HEK293 (cell line): ENCODE results near the gene JOSD2.

ENCODE experiments used
- GLI4 ChIP-seq: fragments of 450-650 bp; formaldehyde crosslinking; IDR thresholded peaks from 2 replicates; pipeline ENCODE4 v1.5.1; 2016; ENCODE audit warnings: missing biosample characterization, missing genetic modification characterization
- GLIS1 ChIP-seq: fragments of 450-650 bp; formaldehyde crosslinking; IDR thresholded peaks from 2 replicates; pipeline ENCODE4 v1.5.1; 2016; ENCODE audit warnings: missing biosample characterization, missing genetic modification characterization
- KLF10 ChIP-seq: fragments of 450-650 bp; IDR thresholded peaks from 2 replicates; pipeline ENCODE4 v1.5.1; 2018; ENCODE audit warnings: missing biosample characterization, mild to moderate bottlenecking, missing genetic modification characterization
- KLF8 ChIP-seq: fragments of 450-650 bp; formaldehyde crosslinking; IDR thresholded peaks from 2 replicates; pipeline ENCODE4 v1.5.1; 2016; ENCODE audit warnings: missing biosample characterization, missing genetic modification characterization
- YY1 ChIP-seq: fragments of 450-650 bp; formaldehyde crosslinking; IDR thresholded peaks from 2 replicates; pipeline ENCODE4 v1.5.1; 2018; ENCODE audit warnings: missing biosample characterization, missing genetic modification characterization
- ZBTB21 ChIP-seq: fragments of 450-650 bp; formaldehyde crosslinking; IDR thresholded peaks from 2 replicates; pipeline ENCODE4 v1.5.1; 2017; ENCODE audit warnings: missing biosample characterization, missing genetic modification characterization
- ZNF302 ChIP-seq: fragments of 450-650 bp; formaldehyde crosslinking; IDR thresholded peaks from 2 replicates; pipeline ENCODE4 v1.5.1; 2016; ENCODE audit warnings: missing biosample characterization, missing genetic modification characterization, low read depth
- ZNF335 ChIP-seq: fragments of 450-650 bp; formaldehyde crosslinking; conservative IDR thresholded peaks from 2 replicates; pipeline ENCODE4 v1.5.1; 2016; ENCODE audit warnings: missing biosample characterization, missing genetic modification characterization
- ZNF341 ChIP-seq: fragments of 450-650 bp; formaldehyde crosslinking; IDR thresholded peaks from 2 replicates; pipeline ENCODE4; 2016; ENCODE audit warnings: low read depth, missing biosample characterization, missing genetic modification characterization
- ZNF561 ChIP-seq: fragments of 450-650 bp; IDR thresholded peaks from 2 replicates; pipeline ENCODE4 v1.5.1; 2018; ENCODE audit warnings: missing biosample characterization, missing genetic modification characterization, borderline replicate concordance
- ZNF768 ChIP-seq: fragments of 450-650 bp; formaldehyde crosslinking; IDR thresholded peaks from 2 replicates; pipeline ENCODE4 v1.5.1; 2018; ENCODE audit warnings: missing biosample characterization, mild to moderate bottlenecking, missing genetic modification characterization
- TF ChIP-seq, protein P1 (sequence below): fragments of 450-650 bp; formaldehyde crosslinking; IDR thresholded peaks from 2 replicates; pipeline ENCODE4 v1.5.1; 2016; ENCODE audit warnings: missing biosample characterization, missing genetic modification characterization, borderline replicate concordance
- TF ChIP-seq, protein P2 (sequence below): fragments of 450-650 bp; formaldehyde crosslinking; IDR thresholded peaks from 2 replicates; pipeline ENCODE4 v1.5.1; 2016; ENCODE audit warnings: missing biosample characterization, missing genetic modification characterization
- TF ChIP-seq, protein P3 (sequence below): fragments of 450-650 bp; formaldehyde crosslinking; IDR thresholded peaks from 2 replicates; pipeline ENCODE4 v1.5.1; 2016; ENCODE audit warnings: missing biosample characterization, missing genetic modification characterization
- TF ChIP-seq, protein P4 (sequence below): fragments of 450-650 bp; formaldehyde crosslinking; IDR thresholded peaks from 2 replicates; pipeline ENCODE4 v1.5.1; 2016; ENCODE audit warnings: missing biosample characterization, missing genetic modification characterization
- TF ChIP-seq, protein P5 (sequence below): fragments of 450-650 bp; formaldehyde crosslinking; IDR thresholded peaks from 2 replicates; pipeline ENCODE4 v1.5.1; 2016; ENCODE audit warnings: missing biosample characterization, missing genetic modification characterization
- TF ChIP-seq, protein P6 (sequence below): fragments of 450-650 bp; formaldehyde crosslinking; IDR thresholded peaks from 2 replicates; pipeline ENCODE4 v1.5.1; 2017; ENCODE audit warnings: missing biosample characterization, missing genetic modification characterization
- TF ChIP-seq, protein P7 (sequence below): fragments of 450-650 bp; formaldehyde crosslinking; IDR thresholded peaks from 2 replicates; pipeline ENCODE4 v1.5.1; 2016; ENCODE audit warnings: missing biosample characterization, missing genetic modification characterization
- TF ChIP-seq, protein P8 (sequence below): fragments of 450-650 bp; formaldehyde crosslinking; IDR thresholded peaks from 2 replicates; pipeline ENCODE4 v1.5.1; 2016; ENCODE audit warnings: missing biosample characterization, missing genetic modification characterization

Gene JOSD2

DNA sequence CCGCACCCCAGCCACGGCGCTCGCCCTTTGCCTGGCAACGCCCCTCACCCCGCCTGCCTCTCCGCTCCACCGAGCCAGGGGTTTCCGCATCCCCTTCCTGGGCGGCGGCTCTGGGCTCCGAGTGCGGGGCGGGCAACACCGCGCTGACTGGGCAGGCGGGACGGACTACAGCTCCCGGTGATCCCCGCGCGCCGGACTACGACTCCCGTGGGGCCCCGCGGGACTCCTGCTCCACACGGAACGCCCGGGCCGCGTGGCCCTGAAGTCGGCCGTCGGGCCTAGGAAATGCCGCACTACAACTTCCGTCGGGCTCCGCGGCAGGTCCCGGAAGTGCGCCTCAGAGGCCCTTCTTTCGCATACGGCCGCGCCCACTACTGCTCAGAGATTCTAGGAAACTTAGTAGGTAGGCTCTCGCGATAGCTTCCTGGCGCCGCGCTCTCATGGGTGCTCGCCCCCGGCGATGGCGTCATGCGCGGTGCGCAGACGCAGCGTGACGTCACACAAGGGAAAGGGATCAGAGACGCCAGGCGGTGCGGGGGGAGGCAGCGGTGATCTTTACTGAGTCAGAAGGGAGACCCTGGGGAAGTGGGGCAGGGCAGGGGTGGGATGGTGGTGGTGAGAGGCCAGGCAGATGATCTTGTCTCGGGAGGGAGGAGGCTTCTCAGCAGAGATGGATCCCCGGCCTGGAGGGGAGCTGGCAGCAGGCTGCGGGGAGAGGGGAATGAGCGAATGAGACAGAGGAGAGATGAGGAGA lies at the start of gene JOSD2 (continued):
- TF ChIP-seq, protein P1, sequence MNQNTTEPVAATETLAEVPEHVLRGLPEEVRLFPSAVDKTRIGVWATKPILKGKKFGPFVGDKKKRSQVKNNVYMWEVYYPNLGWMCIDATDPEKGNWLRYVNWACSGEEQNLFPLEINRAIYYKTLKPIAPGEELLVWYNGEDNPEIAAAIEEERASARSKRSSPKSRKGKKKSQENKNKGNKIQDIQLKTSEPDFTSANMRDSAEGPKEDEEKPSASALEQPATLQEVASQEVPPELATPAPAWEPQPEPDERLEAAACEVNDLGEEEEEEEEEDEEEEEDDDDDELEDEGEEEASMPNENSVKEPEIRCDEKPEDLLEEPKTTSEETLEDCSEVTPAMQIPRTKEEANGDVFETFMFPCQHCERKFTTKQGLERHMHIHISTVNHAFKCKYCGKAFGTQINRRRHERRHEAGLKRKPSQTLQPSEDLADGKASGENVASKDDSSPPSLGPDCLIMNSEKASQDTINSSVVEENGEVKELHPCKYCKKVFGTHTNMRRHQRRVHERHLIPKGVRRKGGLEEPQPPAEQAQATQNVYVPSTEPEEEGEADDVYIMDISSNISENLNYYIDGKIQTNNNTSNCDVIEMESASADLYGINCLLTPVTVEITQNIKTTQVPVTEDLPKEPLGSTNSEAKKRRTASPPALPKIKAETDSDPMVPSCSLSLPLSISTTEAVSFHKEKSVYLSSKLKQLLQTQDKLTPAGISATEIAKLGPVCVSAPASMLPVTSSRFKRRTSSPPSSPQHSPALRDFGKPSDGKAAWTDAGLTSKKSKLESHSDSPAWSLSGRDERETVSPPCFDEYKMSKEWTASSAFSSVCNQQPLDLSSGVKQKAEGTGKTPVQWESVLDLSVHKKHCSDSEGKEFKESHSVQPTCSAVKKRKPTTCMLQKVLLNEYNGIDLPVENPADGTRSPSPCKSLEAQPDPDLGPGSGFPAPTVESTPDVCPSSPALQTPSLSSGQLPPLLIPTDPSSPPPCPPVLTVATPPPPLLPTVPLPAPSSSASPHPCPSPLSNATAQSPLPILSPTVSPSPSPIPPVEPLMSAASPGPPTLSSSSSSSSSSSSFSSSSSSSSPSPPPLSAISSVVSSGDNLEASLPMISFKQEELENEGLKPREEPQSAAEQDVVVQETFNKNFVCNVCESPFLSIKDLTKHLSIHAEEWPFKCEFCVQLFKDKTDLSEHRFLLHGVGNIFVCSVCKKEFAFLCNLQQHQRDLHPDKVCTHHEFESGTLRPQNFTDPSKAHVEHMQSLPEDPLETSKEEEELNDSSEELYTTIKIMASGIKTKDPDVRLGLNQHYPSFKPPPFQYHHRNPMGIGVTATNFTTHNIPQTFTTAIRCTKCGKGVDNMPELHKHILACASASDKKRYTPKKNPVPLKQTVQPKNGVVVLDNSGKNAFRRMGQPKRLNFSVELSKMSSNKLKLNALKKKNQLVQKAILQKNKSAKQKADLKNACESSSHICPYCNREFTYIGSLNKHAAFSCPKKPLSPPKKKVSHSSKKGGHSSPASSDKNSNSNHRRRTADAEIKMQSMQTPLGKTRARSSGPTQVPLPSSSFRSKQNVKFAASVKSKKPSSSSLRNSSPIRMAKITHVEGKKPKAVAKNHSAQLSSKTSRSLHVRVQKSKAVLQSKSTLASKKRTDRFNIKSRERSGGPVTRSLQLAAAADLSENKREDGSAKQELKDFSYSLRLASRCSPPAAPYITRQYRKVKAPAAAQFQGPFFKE (tag by site-specific recombination): no peak
- no peak for TF ChIP-seq ZNF302 (tag by site-specific recombination)
- TF ChIP-seq, protein P2, sequence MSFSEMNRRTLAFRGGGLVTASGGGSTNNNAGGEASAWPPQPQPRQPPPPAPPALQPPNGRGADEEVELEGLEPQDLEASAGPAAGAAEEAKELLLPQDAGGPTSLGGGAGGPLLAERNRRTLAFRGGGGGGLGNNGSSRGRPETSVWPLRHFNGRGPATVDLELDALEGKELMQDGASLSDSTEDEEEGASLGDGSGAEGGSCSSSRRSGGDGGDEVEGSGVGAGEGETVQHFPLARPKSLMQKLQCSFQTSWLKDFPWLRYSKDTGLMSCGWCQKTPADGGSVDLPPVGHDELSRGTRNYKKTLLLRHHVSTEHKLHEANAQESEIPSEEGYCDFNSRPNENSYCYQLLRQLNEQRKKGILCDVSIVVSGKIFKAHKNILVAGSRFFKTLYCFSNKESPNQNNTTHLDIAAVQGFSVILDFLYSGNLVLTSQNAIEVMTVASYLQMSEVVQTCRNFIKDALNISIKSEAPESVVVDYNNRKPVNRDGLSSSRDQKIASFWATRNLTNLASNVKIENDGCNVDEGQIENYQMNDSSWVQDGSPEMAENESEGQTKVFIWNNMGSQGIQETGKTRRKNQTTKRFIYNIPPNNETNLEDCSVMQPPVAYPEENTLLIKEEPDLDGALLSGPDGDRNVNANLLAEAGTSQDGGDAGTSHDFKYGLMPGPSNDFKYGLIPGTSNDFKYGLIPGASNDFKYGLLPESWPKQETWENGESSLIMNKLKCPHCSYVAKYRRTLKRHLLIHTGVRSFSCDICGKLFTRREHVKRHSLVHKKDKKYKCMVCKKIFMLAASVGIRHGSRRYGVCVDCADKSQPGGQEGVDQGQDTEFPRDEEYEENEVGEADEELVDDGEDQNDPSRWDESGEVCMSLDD (tag by site-specific recombination): peak; percentile 84
- TF ChIP-seq, protein P3, sequence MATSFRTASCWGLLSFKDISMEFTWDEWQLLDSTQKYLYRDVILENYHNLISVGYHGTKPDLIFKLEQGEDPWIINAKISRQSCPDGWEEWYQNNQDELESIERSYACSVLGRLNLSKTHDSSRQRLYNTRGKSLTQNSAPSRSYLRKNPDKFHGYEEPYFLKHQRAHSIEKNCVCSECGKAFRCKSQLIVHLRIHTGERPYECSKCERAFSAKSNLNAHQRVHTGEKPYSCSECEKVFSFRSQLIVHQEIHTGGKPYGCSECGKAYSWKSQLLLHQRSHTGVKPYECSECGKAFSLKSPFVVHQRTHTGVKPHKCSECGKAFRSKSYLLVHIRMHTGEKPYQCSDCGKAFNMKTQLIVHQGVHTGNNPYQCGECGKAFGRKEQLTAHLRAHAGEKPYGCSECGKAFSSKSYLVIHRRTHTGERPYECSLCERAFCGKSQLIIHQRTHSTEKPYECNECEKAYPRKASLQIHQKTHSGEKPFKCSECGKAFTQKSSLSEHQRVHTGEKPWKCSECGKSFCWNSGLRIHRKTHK (tag by site-specific recombination): no peak
- 0 out of 2 replicates have a peak, but pooled peaks have one; percentile 23 for TF ChIP-seq YY1 (tag by site-specific recombination)
- TF ChIP-seq, protein P4, sequence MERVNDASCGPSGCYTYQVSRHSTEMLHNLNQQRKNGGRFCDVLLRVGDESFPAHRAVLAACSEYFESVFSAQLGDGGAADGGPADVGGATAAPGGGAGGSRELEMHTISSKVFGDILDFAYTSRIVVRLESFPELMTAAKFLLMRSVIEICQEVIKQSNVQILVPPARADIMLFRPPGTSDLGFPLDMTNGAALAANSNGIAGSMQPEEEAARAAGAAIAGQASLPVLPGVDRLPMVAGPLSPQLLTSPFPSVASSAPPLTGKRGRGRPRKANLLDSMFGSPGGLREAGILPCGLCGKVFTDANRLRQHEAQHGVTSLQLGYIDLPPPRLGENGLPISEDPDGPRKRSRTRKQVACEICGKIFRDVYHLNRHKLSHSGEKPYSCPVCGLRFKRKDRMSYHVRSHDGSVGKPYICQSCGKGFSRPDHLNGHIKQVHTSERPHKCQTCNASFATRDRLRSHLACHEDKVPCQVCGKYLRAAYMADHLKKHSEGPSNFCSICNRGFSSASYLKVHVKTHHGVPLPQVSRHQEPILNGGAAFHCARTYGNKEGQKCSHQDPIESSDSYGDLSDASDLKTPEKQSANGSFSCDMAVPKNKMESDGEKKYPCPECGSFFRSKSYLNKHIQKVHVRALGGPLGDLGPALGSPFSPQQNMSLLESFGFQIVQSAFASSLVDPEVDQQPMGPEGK (tag by site-specific recombination): peak; percentile 95
- TF ChIP-seq, protein P5, sequence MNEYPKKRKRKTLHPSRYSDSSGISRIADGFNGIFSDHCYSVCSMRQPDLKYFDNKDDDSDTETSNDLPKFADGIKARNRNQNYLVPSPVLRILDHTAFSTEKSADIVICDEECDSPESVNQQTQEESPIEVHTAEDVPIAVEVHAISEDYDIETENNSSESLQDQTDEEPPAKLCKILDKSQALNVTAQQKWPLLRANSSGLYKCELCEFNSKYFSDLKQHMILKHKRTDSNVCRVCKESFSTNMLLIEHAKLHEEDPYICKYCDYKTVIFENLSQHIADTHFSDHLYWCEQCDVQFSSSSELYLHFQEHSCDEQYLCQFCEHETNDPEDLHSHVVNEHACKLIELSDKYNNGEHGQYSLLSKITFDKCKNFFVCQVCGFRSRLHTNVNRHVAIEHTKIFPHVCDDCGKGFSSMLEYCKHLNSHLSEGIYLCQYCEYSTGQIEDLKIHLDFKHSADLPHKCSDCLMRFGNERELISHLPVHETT (tag by site-specific recombination): peak; percentile 80
- TF ChIP-seq ZNF341 (tag by site-specific recombination): peak; percentile 24; the same call in 1 of the 2 replicates
- TF ChIP-seq ZBTB21: peak; percentile 100
- TF ChIP-seq, protein P6, sequence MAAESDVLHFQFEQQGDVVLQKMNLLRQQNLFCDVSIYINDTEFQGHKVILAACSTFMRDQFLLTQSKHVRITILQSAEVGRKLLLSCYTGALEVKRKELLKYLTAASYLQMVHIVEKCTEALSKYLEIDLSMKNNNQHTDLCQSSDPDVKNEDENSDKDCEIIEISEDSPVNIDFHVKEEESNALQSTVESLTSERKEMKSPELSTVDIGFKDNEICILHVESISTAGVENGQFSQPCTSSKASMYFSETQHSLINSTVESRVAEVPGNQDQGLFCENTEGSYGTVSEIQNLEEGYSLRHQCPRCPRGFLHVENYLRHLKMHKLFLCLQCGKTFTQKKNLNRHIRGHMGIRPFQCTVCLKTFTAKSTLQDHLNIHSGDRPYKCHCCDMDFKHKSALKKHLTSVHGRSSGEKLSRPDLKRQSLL: 0 out of 2 replicates have a peak, but pooled peaks have one; percentile 6
- TF ChIP-seq, protein P7, sequence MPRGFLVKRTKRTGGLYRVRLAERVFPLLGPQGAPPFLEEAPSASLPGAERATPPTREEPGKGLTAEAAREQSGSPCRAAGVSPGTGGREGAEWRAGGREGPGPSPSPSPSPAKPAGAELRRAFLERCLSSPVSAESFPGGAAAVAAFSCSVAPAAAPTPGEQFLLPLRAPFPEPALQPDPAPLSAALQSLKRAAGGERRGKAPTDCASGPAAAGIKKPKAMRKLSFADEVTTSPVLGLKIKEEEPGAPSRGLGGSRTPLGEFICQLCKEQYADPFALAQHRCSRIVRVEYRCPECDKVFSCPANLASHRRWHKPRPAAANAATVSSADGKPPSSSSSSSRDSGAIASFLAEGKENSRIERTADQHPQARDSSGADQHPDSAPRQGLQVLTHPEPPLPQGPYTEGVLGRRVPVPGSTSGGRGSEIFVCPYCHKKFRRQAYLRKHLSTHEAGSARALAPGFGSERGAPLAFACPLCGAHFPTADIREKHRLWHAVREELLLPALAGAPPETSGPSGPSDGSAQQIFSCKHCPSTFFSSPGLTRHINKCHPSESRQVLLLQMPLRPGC: no peak
- TF ChIP-seq, protein P8, sequence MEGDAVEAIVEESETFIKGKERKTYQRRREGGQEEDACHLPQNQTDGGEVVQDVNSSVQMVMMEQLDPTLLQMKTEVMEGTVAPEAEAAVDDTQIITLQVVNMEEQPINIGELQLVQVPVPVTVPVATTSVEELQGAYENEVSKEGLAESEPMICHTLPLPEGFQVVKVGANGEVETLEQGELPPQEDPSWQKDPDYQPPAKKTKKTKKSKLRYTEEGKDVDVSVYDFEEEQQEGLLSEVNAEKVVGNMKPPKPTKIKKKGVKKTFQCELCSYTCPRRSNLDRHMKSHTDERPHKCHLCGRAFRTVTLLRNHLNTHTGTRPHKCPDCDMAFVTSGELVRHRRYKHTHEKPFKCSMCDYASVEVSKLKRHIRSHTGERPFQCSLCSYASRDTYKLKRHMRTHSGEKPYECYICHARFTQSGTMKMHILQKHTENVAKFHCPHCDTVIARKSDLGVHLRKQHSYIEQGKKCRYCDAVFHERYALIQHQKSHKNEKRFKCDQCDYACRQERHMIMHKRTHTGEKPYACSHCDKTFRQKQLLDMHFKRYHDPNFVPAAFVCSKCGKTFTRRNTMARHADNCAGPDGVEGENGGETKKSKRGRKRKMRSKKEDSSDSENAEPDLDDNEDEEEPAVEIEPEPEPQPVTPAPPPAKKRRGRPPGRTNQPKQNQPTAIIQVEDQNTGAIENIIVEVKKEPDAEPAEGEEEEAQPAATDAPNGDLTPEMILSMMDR (tag by site-specific recombination): no peak
- TF ChIP-seq GLIS1: peak; percentile 55
- peak; percentile 82 for TF ChIP-seq ZNF335 (tag by site-specific recombination)
- peak; percentile 99 for TF ChIP-seq ZNF561
- TF ChIP-seq GLI4 (tag by site-specific recombination): peak; percentile 48; the same call in 1 of the 2 replicates
- peak; percentile 95; the same call in 1 of the 2 replicates for TF ChIP-seq ZNF768 (tag by site-specific recombination)
- peak; percentile 87 for TF ChIP-seq KLF8 (tag by site-specific recombination)
- peak; percentile 80 for TF ChIP-seq KLF10 (tag by site-specific recombination)
